ENCODE data around the gene FOXO6. TPM values are rescaled to one million over a fixed set of nuclear protein-coding genes. Genes with fewer than 3 reads are reported as not detected.

Gene FOXO6
- total RNA-seq, 1 donor from 2014 or later = 0.55 TPM

DNA sequence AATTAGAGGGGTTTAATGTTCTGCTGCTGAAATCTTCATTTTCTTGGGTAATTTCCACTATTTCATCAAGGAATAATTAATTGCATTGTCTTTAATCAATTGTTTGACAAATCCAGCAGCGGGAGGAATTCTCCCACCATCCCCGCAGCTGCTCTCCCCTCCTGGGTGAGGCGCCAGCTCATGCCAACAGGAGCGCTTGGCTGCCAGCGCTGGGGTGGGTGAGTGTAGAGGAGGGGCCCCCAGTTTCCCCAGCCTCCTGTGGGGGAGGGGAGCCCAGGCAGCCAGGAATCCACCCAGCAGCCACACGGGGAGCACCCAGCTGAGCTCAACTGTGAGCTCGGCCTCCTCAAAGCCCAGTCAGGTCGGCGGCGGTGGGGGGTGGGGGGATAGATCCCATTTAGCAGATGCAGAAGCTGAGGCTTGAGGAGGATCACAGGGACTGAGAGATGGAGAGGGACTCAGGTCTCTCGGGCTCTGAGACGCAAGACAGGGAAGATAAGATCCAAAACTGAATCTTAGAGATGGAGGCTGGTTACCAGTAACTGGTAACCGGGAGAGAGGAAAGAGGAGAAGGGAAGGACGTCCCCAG is 46.5 kb downstream of the FOXO6 start:
- intact Hi-C loops (cut with micrococcal nuclease) = no loop called here
- CTCF ChIA-PET = no interaction called here
- no peak for TF ChIP-seq CTCF (IDR thresholded peaks at IDR 0.05)
- no peak for DNase-seq
- H3K4me1 Mint-ChIP-seq = no peaks in the 10 kb centered on the region
- ATAC-seq (ENCODE audit: low read depth) = no peak
- H3K27ac Mint-ChIP-seq = no peak overlapping the region
- peaks cover 42% of the 10 kb centered on the region for H3K27me3 Mint-ChIP-seq
- H3K4me3 Mint-ChIP-seq = no peak overlapping the region
- H3K9me3 Mint-ChIP-seq = peaks cover 4% of the 10 kb centered on the region
- H3K36me3 Mint-ChIP-seq (ENCODE audit: low read depth) = no peaks in the 10 kb centered on the region
- POLR2A ChIA-PET = no interaction called here

GRCh38 chr1:41408691-41409090 is 47.5 kb downstream of the FOXO6 start:
- intact Hi-C loops (cut with micrococcal nuclease) = no loop called here
- no peak overlapping the region for H3K27ac Mint-ChIP-seq

GRCh38 chr1:41409825-41410224 is 48.6 kb downstream of the FOXO6 start:
- no peak for TF ChIP-seq CTCF (IDR thresholded peaks at IDR 0.05)
- Mint-ChIP-seq H3K27me3 (peaks cover 33% of the 10 kb centered on the region), H3K4me1 (no peaks in the 10 kb centered on the region), H3K9me3 (peaks cover 4% of the 10 kb centered on the region), H3K36me3 (ENCODE audit: low read depth) (no peaks in the 10 kb centered on the region), H3K27ac (no peak overlapping the region), H3K4me3 (no peak overlapping the region)
- no peak for ATAC-seq (ENCODE audit: low read depth)
- POLR2A ChIA-PET = interaction anchor here (0.6 kb wide), 1 partner anchor 343 kb away, joined by 3 read pairs; no protein-coding TSS in a partner anchor
- intact Hi-C loops (cut with micrococcal nuclease) = no loop called here
- DNase-seq = no peak
- CTCF ChIA-PET = no interaction called here

More at GRCh38 chr1:41408691-41409090, 47.5 kb downstream of the FOXO6 start:
- Mint-ChIP-seq H3K27me3 (peaks cover 38% of the 10 kb centered on the region), H3K9me3 (peaks cover 4% of the 10 kb centered on the region), H3K4me1 (no peaks in the 10 kb centered on the region), H3K4me3 (no peak overlapping the region), H3K36me3 (ENCODE audit: low read depth) (no peaks in the 10 kb centered on the region)
- ChIA-PET POLR2A (no interaction called here), CTCF (no interaction called here)
- ATAC-seq (ENCODE audit: low read depth) (no peak), DNase-seq (no peak)
- no peak for TF ChIP-seq CTCF (IDR thresholded peaks at IDR 0.05)

DNA sequence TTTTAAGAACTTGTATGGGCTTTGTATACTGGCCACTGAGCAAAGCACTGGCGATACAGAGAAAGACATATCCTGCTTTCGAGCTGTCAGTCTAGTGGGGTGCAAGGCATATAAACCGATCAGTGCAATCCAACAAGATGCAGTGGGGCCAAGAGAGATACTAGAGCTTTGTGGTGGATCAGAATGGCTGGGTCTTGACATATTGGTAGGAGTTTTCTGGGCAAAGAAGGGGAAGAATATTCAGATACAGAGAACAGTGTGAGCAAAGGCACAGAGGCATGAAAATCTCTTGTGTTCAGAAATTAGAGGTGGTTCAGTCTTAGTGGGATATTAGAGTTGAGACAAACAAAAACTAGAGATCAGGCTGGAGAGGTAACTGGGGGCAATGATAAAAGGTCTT is 49.2 kb downstream of the FOXO6 start:
- H3K4me1 Mint-ChIP-seq = no peaks in the 10 kb centered on the region
- no peaks in the 10 kb centered on the region for H3K36me3 Mint-ChIP-seq (ENCODE audit: low read depth)
- CTCF ChIA-PET = no interaction called here
- no peak for DNase-seq
- POLR2A ChIA-PET = interaction anchor here (0.6 kb wide), 1 partner anchor 344 kb away, joined by 3 read pairs; no protein-coding TSS in a partner anchor
- intact Hi-C loops (cut with micrococcal nuclease) = no loop called here
- H3K27ac Mint-ChIP-seq = no peak overlapping the region
- peaks cover 4% of the 10 kb centered on the region for H3K9me3 Mint-ChIP-seq
- ATAC-seq (ENCODE audit: low read depth) = no peak
- TF ChIP-seq CTCF (IDR thresholded peaks at IDR 0.05) = no peak
- peaks cover 28% of the 10 kb centered on the region for H3K27me3 Mint-ChIP-seq
- no peak overlapping the region for H3K4me3 Mint-ChIP-seq

DNA sequence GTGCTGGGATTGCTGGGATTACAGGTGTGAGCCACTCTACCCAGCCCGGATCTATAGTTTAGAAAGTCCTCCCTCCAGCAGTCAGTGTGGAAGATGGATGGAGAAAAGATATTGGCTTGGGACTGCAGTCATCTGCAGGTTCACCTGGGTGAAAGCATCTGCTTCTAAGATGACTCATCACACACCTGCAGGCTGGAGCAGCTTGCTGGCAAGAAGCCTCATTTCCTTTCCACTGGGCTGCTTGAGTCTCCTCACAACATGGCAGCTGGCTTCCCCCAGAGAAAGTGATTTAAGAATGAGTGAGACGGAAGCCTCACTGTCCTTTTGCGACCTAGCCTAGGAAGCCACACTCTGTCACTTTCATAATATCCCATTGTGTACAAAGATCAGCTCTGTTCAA is 50.0 kb downstream of the FOXO6 start:
- POLR2A ChIA-PET = no interaction called here
- Mint-ChIP-seq H3K27me3 (peaks cover 21% of the 10 kb centered on the region), H3K36me3 (ENCODE audit: low read depth) (no peaks in the 10 kb centered on the region), H3K4me1 (no peaks in the 10 kb centered on the region), H3K9me3 (peaks cover 4% of the 10 kb centered on the region), H3K4me3 (no peak overlapping the region), H3K27ac (no peak overlapping the region)
- ATAC-seq (ENCODE audit: low read depth) (no peak), DNase-seq (no peak)
- TF ChIP-seq CTCF (IDR thresholded peaks at IDR 0.05) = no peak
- CTCF ChIA-PET = interaction anchor here (1.3 kb wide), 1 partner anchor 128 kb away, joined by 3 read pairs; no protein-coding TSS in a partner anchor
- intact Hi-C loops (cut with micrococcal nuclease) = no loop called here

Data from activated B cell treated with CpG ODN at 0.5 μM for 24 hours (primary cell).